MM.1S (cell line): ENCODE measurements around the gene PTPN22.

Experiments
- DNase-seq: peaks from one replicate; pipeline ENCODE4 v3.0.0-alpha.2; 2015
- H2AFZ ChIP-seq: fragments of 300-600 bp; sonication (generic); 2 replicates; pipeline ENCODE4 v1.6.0; 2016; ENCODE audit warnings: antibody characterized with exemption, low read length
- H3F3A ChIP-seq: fragments of 300-600 bp; sonication (generic); 2 replicates; pipeline ENCODE4 v1.6.1; 2016; ENCODE audit warnings: mild to moderate bottlenecking, antibody characterized with exemption, low read length, moderate library complexity, mixed read lengths; ENCODE audit not compliant: insufficient read depth
- H3K27ac ChIP-seq: fragments of 300-600 bp; sonication (generic); 2 replicates; pipeline ENCODE4 v1.5.1; 2016; ENCODE audit warnings: mild to moderate bottlenecking, low read length
- H3K27me3 ChIP-seq: fragments of 300-600 bp; sonication (generic); replicated peaks from 2 replicates; pipeline ENCODE4 v1.6.0; 2016; ENCODE audit warnings: low read length; ENCODE audit not compliant: insufficient read depth
- H3K36me3 ChIP-seq: fragments of 300-600 bp; sonication (generic); replicated peaks from 2 replicates; pipeline ENCODE4 v1.6.1; 2016; ENCODE audit warnings: mild to moderate bottlenecking, low read length, mixed read lengths; ENCODE audit not compliant: insufficient read depth
- H3K4me1 ChIP-seq: fragments of 300-600 bp; sonication (generic); 2 replicates; pipeline ENCODE4 v1.6.1; 2016; ENCODE audit warnings: low read length, mixed read lengths
- H3K4me2 ChIP-seq: fragments of 300-600 bp; sonication (generic); 2 replicates; pipeline ENCODE4 v1.6.0; 2016; ENCODE audit warnings: low read depth, low read length
- H3K4me3 ChIP-seq: fragments of 300-600 bp; sonication (generic); 2 replicates; pipeline ENCODE4 v1.5.1; 2016; ENCODE audit warnings: low read length, mixed read lengths
- H3K79me2 ChIP-seq: fragments of 300-600 bp; sonication (generic); 2 replicates; pipeline ENCODE4 v1.6.1; 2016; ENCODE audit warnings: mixed run types, low read length, mixed read lengths
- H3K9ac ChIP-seq: fragments of 300-600 bp; sonication (generic); 2 replicates; pipeline ENCODE4 v1.6.1; 2016; ENCODE audit warnings: low read length, mixed read lengths
- H3K9me2 ChIP-seq: fragments of 300-600 bp; sonication (generic); replicated peaks from 2 replicates; pipeline ENCODE4 v1.6.1; 2016; ENCODE audit warnings: mild to moderate bottlenecking, low read length, mixed read lengths; ENCODE audit not compliant: insufficient read depth
- H3K9me3 ChIP-seq: fragments of 300-600 bp; sonication (generic); replicated peaks from 2 replicates; pipeline ENCODE4 v1.6.1; 2016; ENCODE audit warnings: mild to moderate bottlenecking, low read length, mixed read lengths; ENCODE audit not compliant: insufficient read depth
- H4K20me1 ChIP-seq: fragments of 300-600 bp; sonication (generic); 2 replicates; pipeline ENCODE4 v1.6.1; 2016; ENCODE audit warnings: mild to moderate bottlenecking, low read length, moderate library complexity, mixed read lengths; ENCODE audit not compliant: insufficient read depth
- EZH2 ChIP-seq: fragments of 300-600 bp; sonication (generic); optimal IDR thresholded peaks from 2 replicates; pipeline ENCODE3; 2017; ENCODE audit warnings: low read depth, mild to moderate bottlenecking, antibody characterized with exemption, low read length, mixed read lengths
- EZH2phosphoT487 ChIP-seq: fragments of 300-600 bp; sonication (generic); IDR thresholded peaks from 2 replicates; pipeline ENCODE4 v1.6.1; 2018; ENCODE audit warnings: antibody characterized with exemption, low read length
- TF ChIP-seq, protein P1 (sequence below): fragments of 300-600 bp; sonication (generic); IDR thresholded peaks from 2 replicates; pipeline ENCODE4 v1.5.1; 2016; ENCODE audit warnings: antibody characterized with exemption, low read length, mixed read lengths

Gene PTPN22

DNA sequence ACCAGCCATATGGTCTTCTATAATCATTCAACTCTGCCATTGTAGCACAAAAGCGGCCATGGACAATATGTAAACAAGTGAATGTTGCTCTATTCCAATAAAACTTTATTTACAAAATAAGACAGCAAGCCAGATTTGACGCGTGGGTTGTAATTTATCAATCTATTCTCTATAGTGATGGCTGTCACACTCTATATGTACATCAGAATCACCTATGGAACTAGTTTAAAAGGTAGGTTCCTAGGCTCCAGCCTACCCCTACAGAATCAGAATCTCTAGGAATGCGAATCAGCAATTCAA lies 8.2 kb upstream of the PTPN22 start:
- Histone ChIP-seq H3K79me2 (no peaks in the 10 kb centered on the region), H3K27me3 (no peaks in the 10 kb centered on the region), H4K20me1 (no peaks in the 10 kb centered on the region), H3K4me2 (no peak overlapping the region), H3F3A (no peaks in the 10 kb centered on the region), H3K27ac (no peak overlapping the region), H3K4me1 (peaks cover 5% of the 10 kb centered on the region; the same call in 1 of the 2 replicates), H3K4me3 (no peak overlapping the region), H3K9me3 (no peaks in the 10 kb centered on the region), H3K9ac (no peak overlapping the region), H2AFZ (no peak overlapping the region), H3K9me2 (no peaks in the 10 kb centered on the region), H3K36me3 (no peaks in the 10 kb centered on the region)
- DNase-seq: no peak
- TF ChIP-seq, protein P1, sequence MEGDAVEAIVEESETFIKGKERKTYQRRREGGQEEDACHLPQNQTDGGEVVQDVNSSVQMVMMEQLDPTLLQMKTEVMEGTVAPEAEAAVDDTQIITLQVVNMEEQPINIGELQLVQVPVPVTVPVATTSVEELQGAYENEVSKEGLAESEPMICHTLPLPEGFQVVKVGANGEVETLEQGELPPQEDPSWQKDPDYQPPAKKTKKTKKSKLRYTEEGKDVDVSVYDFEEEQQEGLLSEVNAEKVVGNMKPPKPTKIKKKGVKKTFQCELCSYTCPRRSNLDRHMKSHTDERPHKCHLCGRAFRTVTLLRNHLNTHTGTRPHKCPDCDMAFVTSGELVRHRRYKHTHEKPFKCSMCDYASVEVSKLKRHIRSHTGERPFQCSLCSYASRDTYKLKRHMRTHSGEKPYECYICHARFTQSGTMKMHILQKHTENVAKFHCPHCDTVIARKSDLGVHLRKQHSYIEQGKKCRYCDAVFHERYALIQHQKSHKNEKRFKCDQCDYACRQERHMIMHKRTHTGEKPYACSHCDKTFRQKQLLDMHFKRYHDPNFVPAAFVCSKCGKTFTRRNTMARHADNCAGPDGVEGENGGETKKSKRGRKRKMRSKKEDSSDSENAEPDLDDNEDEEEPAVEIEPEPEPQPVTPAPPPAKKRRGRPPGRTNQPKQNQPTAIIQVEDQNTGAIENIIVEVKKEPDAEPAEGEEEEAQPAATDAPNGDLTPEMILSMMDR: no peak
- TF ChIP-seq EZH2phosphoT487 (no peak), EZH2 (no peak)

DNA sequence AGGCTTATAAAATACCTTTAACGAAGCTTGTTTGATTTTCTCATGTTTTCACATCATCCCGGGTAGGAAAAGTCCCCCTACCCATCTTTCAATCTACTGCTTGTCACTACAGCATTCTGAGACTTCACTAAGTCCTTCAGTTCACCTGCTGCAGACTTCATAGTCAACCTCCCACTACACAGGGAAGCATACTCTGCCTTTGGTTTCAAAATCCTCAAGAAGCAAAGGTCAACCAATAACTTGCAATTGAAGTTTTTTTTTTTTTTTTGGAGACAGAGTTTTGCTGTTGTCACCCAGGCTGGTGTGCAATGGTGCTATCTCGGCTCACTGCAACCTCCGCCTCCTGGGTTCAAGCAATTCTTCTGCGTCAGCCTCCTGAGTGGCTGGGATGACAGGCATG lies 4.7 kb upstream of the PTPN22 start:
- Histone ChIP-seq H3K4me3 (no peak overlapping the region), H3K9ac (no peak overlapping the region), H3K4me1 (peaks cover 14% of the 10 kb centered on the region), H3K36me3 (no peaks in the 10 kb centered on the region), H4K20me1 (no peaks in the 10 kb centered on the region), H3F3A (no peaks in the 10 kb centered on the region; the same call in 1 of the 2 replicates), H3K27ac (no peak overlapping the region), H3K79me2 (no peaks in the 10 kb centered on the region), H3K27me3 (no peaks in the 10 kb centered on the region), H3K9me2 (no peaks in the 10 kb centered on the region), H3K9me3 (no peaks in the 10 kb centered on the region), H3K4me2 (no peak overlapping the region), H2AFZ (no peak overlapping the region)
- DNase-seq: no peak
- TF ChIP-seq EZH2 (no peak), EZH2phosphoT487 (no peak)
- TF ChIP-seq, protein P1: no peak

DNA sequence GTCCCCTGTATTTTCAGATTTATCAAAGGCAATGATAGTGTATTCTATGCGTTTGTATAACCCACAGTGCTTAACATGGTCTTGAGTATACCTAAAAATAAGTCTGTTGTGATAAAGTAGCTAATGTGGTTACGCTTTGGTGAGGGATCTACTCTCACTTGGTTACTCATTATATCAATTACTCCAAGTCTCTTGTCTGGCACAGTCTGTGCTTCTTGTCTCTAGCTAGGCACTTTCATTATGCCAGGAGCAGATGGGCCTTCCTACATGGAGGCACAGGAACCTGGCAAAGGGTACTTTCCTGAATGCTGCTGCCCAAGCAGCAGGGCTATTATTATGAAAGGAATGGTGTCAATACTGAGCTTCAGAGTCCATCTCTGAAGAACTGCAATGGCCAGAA lies 4.2 kb upstream of the PTPN22 start:
- TF ChIP-seq, protein P1: no peak
- TF ChIP-seq EZH2phosphoT487 (no peak), EZH2 (no peak)
- Histone ChIP-seq H3K4me2 (no peak overlapping the region), H3K36me3 (no peaks in the 10 kb centered on the region), H3K4me3 (no peak overlapping the region), H2AFZ (no peak overlapping the region), H4K20me1 (no peaks in the 10 kb centered on the region), H3K9ac (no peak overlapping the region), H3K79me2 (no peaks in the 10 kb centered on the region), H3K27me3 (no peaks in the 10 kb centered on the region), H3F3A (no peaks in the 10 kb centered on the region; the same call in 1 of the 2 replicates), H3K9me2 (no peaks in the 10 kb centered on the region), H3K27ac (no peak overlapping the region), H3K4me1 (peaks cover 14% of the 10 kb centered on the region), H3K9me3 (no peaks in the 10 kb centered on the region)
- no peak for DNase-seq
